GM12878 (cell line): Measurements from ENCODE around the gene LHFPL2. TPM values are rescaled to one million over a fixed set of nuclear protein-coding genes. Genes with fewer than 3 reads are reported as not detected.

Experiments
- ATAC-seq: fragments of 200-7000 bp; cut with Tn5 transposase; 3 replicates; pipeline ENCODE4 v1.9.1; 2020; ENCODE audit warnings: mild to moderate bottlenecking, moderate library complexity
- BruUV-seq: library from RNA; stranded (reverse); fragments of 400-500 nt; replicated peaks from 2 replicates; lab custom pipeline; 2021; lab: Mats Ljungman, UMichigan
- CTCF ChIA-PET: fragments of 300-600 bp; sonication (Branson Sonifier 250); formaldehyde crosslinking; extraction: SDS; loops from one replicate; lab custom pipeline; 2021; ENCODE audit warnings: inconsistent platforms; lab: Yijun Ruan, JAX
- POLR2A ChIA-PET: fragments of 350-600 bp; formaldehyde crosslinking; extraction: SDS; loops from one replicate; lab custom pipeline; 2021; ENCODE audit warnings: inconsistent platforms; lab: Charles Lee
- RAD21 ChIA-PET: fragments of 300-600 bp; sonication (Branson Sonifier 250); formaldehyde crosslinking; loops from one replicate; lab custom pipeline; 2023; ENCODE audit warnings: antibody characterized with exemption; ENCODE audit not compliant: unreplicated experiment; lab: Charles Lee
- SMC1A ChIA-PET: fragments of 300-600 bp; sonication (Branson Sonifier 250); formaldehyde crosslinking; loops from one replicate; lab custom pipeline; 2023; ENCODE audit not compliant: unreplicated experiment, uncharacterized antibody; lab: Charles Lee
- DNase-seq: peaks from one replicate; pipeline ENCODE4 v3.0.0-alpha.2; 2011; ENCODE audit warnings: low read depth, low spot score
- FAIRE-seq: peaks from 3 replicates; lab custom pipeline; 2011; peaks lifted over from hg19 to GRCh38; lab: Jason Lieb, UNC
- H2AFZ ChIP-seq: 2 replicates; pipeline ENCODE4 v1.6.0; 2011; ENCODE audit warnings: low read depth, low read length, control low read depth; ENCODE audit not compliant: control insufficient read depth
- H3K27ac ChIP-seq: 2 replicates; pipeline ENCODE4 v1.5.1; 2011; ENCODE audit warnings: control low read depth; ENCODE audit not compliant: control insufficient read depth, insufficient read depth
- H3K27me3 ChIP-seq, 2 experiments: replicated peaks in 1 of 2; 2 replicates each; pipeline versions ENCODE4 v1.6.0 to v1.6.1; 2011; ENCODE audit warnings: low read length in 1 of 2; ENCODE audit not compliant: control insufficient read depth in 2 of 2, insufficient read depth in 2 of 2
- H3K36me3 ChIP-seq, 2 experiments: 2 replicates each; pipeline ENCODE4 v1.5.1; 2011; ENCODE audit warnings: low read length in 1 of 2; ENCODE audit not compliant: control insufficient read depth in 2 of 2, insufficient read depth in 2 of 2
- H3K4me1 ChIP-seq: 2 replicates; pipeline ENCODE4 v1.6.1; 2011; ENCODE audit warnings: mild to moderate bottlenecking, low read length, moderate library complexity, mixed read lengths; ENCODE audit not compliant: control insufficient read depth, insufficient read depth
- H3K4me2 ChIP-seq: 2 replicates; pipeline ENCODE4 v1.6.0; 2011; ENCODE audit warnings: control low read depth; ENCODE audit not compliant: control insufficient read depth, insufficient read depth
- H3K4me3 ChIP-seq: fragments of 200-600 bp; sonication (generic); 2 replicates; pipeline ENCODE4 v1.5.1; 2016
- H3K79me2 ChIP-seq: 2 replicates; pipeline ENCODE4 v1.6.0; 2011; ENCODE audit warnings: low read length; ENCODE audit not compliant: control insufficient read depth, insufficient read depth
- H3K9ac ChIP-seq: 2 replicates; pipeline ENCODE4 v1.8.0; 2011; ENCODE audit warnings: low read length, control low read depth, mixed read lengths; ENCODE audit not compliant: control insufficient read depth, insufficient read depth
- H3K9me3 ChIP-seq: replicated peaks from 3 replicates; pipeline ENCODE4 v1.5.1; 2011; ENCODE audit warnings: mild to moderate bottlenecking, low read length; ENCODE audit not compliant: control insufficient read depth, insufficient read depth
- H4K20me1 ChIP-seq: 2 replicates; pipeline ENCODE4 v1.6.0; 2011; ENCODE audit not compliant: control insufficient read depth, insufficient read depth
- BRCA1 ChIP-seq: IDR thresholded peaks from 2 replicates; pipeline ENCODE4 v1.6.1; 2011; ENCODE audit warnings: low read depth, low read length, improper control_type of control experiment
- E2F8 ChIP-seq: fragments of 450-650 bp; IDR thresholded peaks from 2 replicates; pipeline ENCODE4 v1.6.1; 2018; ENCODE audit warnings: mild to moderate bottlenecking, low read depth, moderate library complexity; ENCODE audit not compliant: partially characterized antibody
- GABPA ChIP-seq: IDR thresholded peaks from 2 replicates; pipeline ENCODE4 v1.6.1; 2014; ENCODE audit warnings: antibody characterized with exemption, low read depth, mild to moderate bottlenecking, inconsistent platforms
- LARP7 ChIP-seq: fragments of 450-650 bp; IDR thresholded peaks from 2 replicates; pipeline ENCODE4 v1.6.1; 2017; ENCODE audit warnings: mild to moderate bottlenecking
- SREBF1 ChIP-seq: IDR thresholded peaks from 2 replicates; pipeline ENCODE4 v1.6.1; 2012; ENCODE audit warnings: mild to moderate bottlenecking, low read length
- ZBTB11 ChIP-seq: fragments of 450-650 bp; formaldehyde crosslinking; IDR thresholded peaks from 2 replicates; pipeline ENCODE4 v1.5.0; 2022; ENCODE audit warnings: mild to moderate bottlenecking, missing genetic modification characterization
- WGBS: methylation state at CpG from one replicate; pipeline ENCODE4 v1.1.6; 2016; ENCODE audit warnings: low lambda C conversion rate; ENCODE audit not compliant: insufficient replicate concordance, insufficient coverage; ENCODE audit errors: missing lambda C conversion rate; 5-methylcytosine and 5-hydroxymethylcytosine counted together
- in situ Hi-C: fragments of 300-500 bp; cut with MboI; formaldehyde crosslinking; loops from 9 replicates; pipeline ENCODE4 v1.14.3; 2018; ENCODE audit warnings: mixed read lengths
- intact Hi-C: fragments of 100-400 bp; cut with micrococcal nuclease; formaldehyde crosslinking; loops from one replicate; pipeline ENCODE4 v1.14.2; 2022; ENCODE audit not compliant: unreplicated experiment
- polyA plus RNA-seq, 11 experiments: library from polyadenylated mRNA; depleted of rRNA in 4 of 11; unstranded in 6 of 11; stranded (reverse) in 5 of 11; fragments of >200 nt; fragmentation: Nextera tagmentation in 4 of 11; fragmentation: Illumina TruSeq in 1 of 11; extraction: Ambion mirVana in 4 of 11; extraction: Trizol in 1 of 11; gene quantifications; 1 replicate in 1 of 11; 2 replicates in 10 of 11; pipeline versions ENCODE4 v1.2.1 to v1.2.3, GENCODE V29; 2011 to 2016; ENCODE audit warnings: inconsistent platforms in 2 of 11, missing spikeins in 2 of 11, low read depth in 1 of 11
- total RNA-seq, 4 experiments: library from RNA; depleted of rRNA in 3 of 4; stranded (reverse); fragments of >200 nt in 3 of 4; fragmentation: Illumina TruSeq in 1 of 4; extraction: Trizol in 1 of 4; gene quantifications; 2 replicates each; pipeline versions ENCODE4 v1.2.1 to v1.2.3, GENCODE V29; 2013 to 2021
- TF ChIP-seq, protein P1 (sequence below): fragments of 450-650 bp; IDR thresholded peaks from 2 replicates; pipeline ENCODE4 v1.6.1; 2016; ENCODE audit warnings: mild to moderate bottlenecking

The LHFPL2 gene
- total and polyA plus RNA-seq, 10 of the 15 experiments (the other 5 are each of a cell fraction or from before 2014, with no cell fraction given) = 4.1 to 21.8 (median 12.5) TPM

GRCh38 chr5:78588507-78588906 is 60.1 kb downstream of the LHFPL2 start:
- Histone ChIP-seq H3K9ac (no peak overlapping the region), H3K27ac (no peak overlapping the region), H3K4me2 (no peak overlapping the region), H4K20me1 (no peaks in the 10 kb centered on the region), H2AFZ (no peak overlapping the region), H3K4me1 (peaks cover 19% of the 10 kb centered on the region), H3K79me2 (peaks cover 6% of the 10 kb centered on the region), H3K4me3 (no peak overlapping the region), H3K36me3 (peaks cover 0 to 4% of the 10 kb centered on the region in 2 experiments; a peak in 2 of 4 replicates), H3K9me3 (no peaks in the 10 kb centered on the region; the same call in 2 of the 3 replicates), H3K27me3 (no peaks in the 10 kb centered on the region)
- no TSS peak for BruUV-seq
- ChIA-PET CTCF (interaction anchor here (0.8 to 1.0 kb wide), 2 partner anchors 11 to 311 kb away, joined by 4 to 5 read pairs; no protein-coding TSS in a partner anchor), POLR2A (interaction anchor here (1.1 kb wide), 1 partner anchor 15 kb away, joined by 5 read pairs; no protein-coding TSS in a partner anchor), RAD21 (interaction anchor here (1.3 kb wide), 1 partner anchor 14 kb away, joined by 5 read pairs; no protein-coding TSS in a partner anchor), SMC1A (interaction anchor here (0.7 to 1.3 kb wide), 6 partner anchors 10 to 169 kb away, joined by 3 to 4 read pairs (median 3); no protein-coding TSS in a partner anchor)
- in situ Hi-C loops (no loop called here), intact Hi-C loops (no loop called here)
- ATAC-seq = no peak
- no peak for TF ChIP-seq BRCA1
- FAIRE-seq = no peak
- DNase-seq = no peak

- H3K4me1 ChIP-seq = peaks cover 12% of the 10 kb centered on the region
- no peak for DNase-seq
- no peaks in the 10 kb centered on the region for H3K27me3 ChIP-seq
- ChIA-PET SMC1A (interaction anchor here (0.7 to 1.3 kb wide), 7 partner anchors 9 to 170 kb away, joined by 3 to 4 read pairs (median 3); no protein-coding TSS in a partner anchor), RAD21 (interaction anchor here (1.3 kb wide), 1 partner anchor 13 kb away, joined by 5 read pairs; no protein-coding TSS in a partner anchor), POLR2A (interaction anchor here (1.1 kb wide), 1 partner anchor 15 kb away, joined by 5 read pairs; no protein-coding TSS in a partner anchor), CTCF (interaction anchor here (0.8 to 1.0 kb wide), 2 partner anchors 11 to 437 kb away, joined by 3 to 5 read pairs; no protein-coding TSS in a partner anchor)
- H3K4me3 ChIP-seq = no peak overlapping the region
- H3K79me2 ChIP-seq = peaks cover 3% of the 10 kb centered on the region
- no peak overlapping the region for H3K27ac ChIP-seq
- H4K20me1 ChIP-seq = no peaks in the 10 kb centered on the region
- no TSS peak for BruUV-seq
- ATAC-seq = no peak
- no peak overlapping the region for H3K9ac ChIP-seq
- no peaks in the 10 kb centered on the region; the same call in 2 of the 3 replicates for H3K9me3 ChIP-seq
- intact Hi-C loops (no loop called here), in situ Hi-C loops (no loop called here)
- WGBS = 94% methylated on average over 3 of the region's 3 CpGs
- no peak for FAIRE-seq
- no peak overlapping the region for H3K4me2 ChIP-seq
- H2AFZ ChIP-seq = no peak overlapping the region
- peaks cover 0 to 4% of the 10 kb centered on the region in 2 experiments; a peak in 2 of 4 replicates for H3K36me3 ChIP-seq
- no peak for TF ChIP-seq LARP7
- TF ChIP-seq, protein P1, sequence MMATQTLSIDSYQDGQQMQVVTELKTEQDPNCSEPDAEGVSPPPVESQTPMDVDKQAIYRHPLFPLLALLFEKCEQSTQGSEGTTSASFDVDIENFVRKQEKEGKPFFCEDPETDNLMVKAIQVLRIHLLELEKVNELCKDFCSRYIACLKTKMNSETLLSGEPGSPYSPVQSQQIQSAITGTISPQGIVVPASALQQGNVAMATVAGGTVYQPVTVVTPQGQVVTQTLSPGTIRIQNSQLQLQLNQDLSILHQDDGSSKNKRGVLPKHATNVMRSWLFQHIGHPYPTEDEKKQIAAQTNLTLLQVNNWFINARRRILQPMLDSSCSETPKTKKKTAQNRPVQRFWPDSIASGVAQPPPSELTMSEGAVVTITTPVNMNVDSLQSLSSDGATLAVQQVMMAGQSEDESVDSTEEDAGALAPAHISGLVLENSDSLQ = no peak
- TF ChIP-seq SREBF1 = no peak
- TF ChIP-seq E2F8 = no peak
- no peak for TF ChIP-seq ZBTB11
- no peak for TF ChIP-seq GABPA
These were observed 60.7 kb downstream of the LHFPL2 start for GRCh38 chr5:78587775-78588291.
